Ishikawa (cell line): ENCODE results near the gene TNS1.

Source experiments
- CEBPB ChIP-seq: IDR thresholded peaks from 2 replicates; pipeline ENCODE4 v1.6.1; 2012
- CREB1 ChIP-seq: IDR thresholded peaks from 2 replicates; pipeline ENCODE4 v1.6.1; 2012; ENCODE audit warnings: low read depth
- EGR1 ChIP-seq: IDR thresholded peaks from 2 replicates; pipeline ENCODE4 v1.6.1; 2012
- EP300 ChIP-seq: IDR thresholded peaks from 2 replicates; pipeline ENCODE4 v1.6.1; 2012; ENCODE audit warnings: borderline replicate concordance
- FOXM1 ChIP-seq: IDR thresholded peaks from 2 replicates; pipeline ENCODE4 v1.6.1; 2012; ENCODE audit warnings: low read depth, borderline replicate concordance
- MAX ChIP-seq: IDR thresholded peaks from 2 replicates; pipeline ENCODE4 v1.6.1; 2012
- NFIC ChIP-seq: IDR thresholded peaks from 2 replicates; pipeline ENCODE4 v1.6.1; 2012
- RAD21 ChIP-seq: IDR thresholded peaks from 2 replicates; pipeline ENCODE4 v1.6.1; 2012; ENCODE audit warnings: low read depth
- REST ChIP-seq: IDR thresholded peaks from 2 replicates; pipeline ENCODE4 v1.6.1; 2012; ENCODE audit warnings: low read depth, mild to moderate bottlenecking
- TAF1 ChIP-seq: IDR thresholded peaks from 2 replicates; pipeline ENCODE4 v1.6.1; 2012; ENCODE audit warnings: low read depth, mild to moderate bottlenecking
- TCF12 ChIP-seq: IDR thresholded peaks from 2 replicates; pipeline ENCODE4 v1.6.1; 2012; ENCODE audit warnings: low read depth
- TEAD4 ChIP-seq: IDR thresholded peaks from 2 replicates; pipeline ENCODE4 v1.6.1; 2012
- USF1 ChIP-seq: IDR thresholded peaks from 2 replicates; pipeline ENCODE4 v1.6.1; 2012
- YY1 ChIP-seq: IDR thresholded peaks from 2 replicates; pipeline ENCODE4 v1.6.1; 2012; ENCODE audit warnings: low read depth
- ZBTB7A ChIP-seq: IDR thresholded peaks from 2 replicates; pipeline ENCODE4 v1.6.1; 2012; ENCODE audit warnings: low read depth

Gene TNS1

GRCh38 chr2:217766356-217766755 lies 236.4 kb downstream of the TNS1 start:
- TF ChIP-seq ZBTB7A, result no peak
- TF ChIP-seq TCF12, result no peak
- TF ChIP-seq TAF1, result no peak
- no peak for TF ChIP-seq EGR1
- TF ChIP-seq REST, result no peak
- TF ChIP-seq MAX, result no peak
- TF ChIP-seq RAD21, result no peak
- TF ChIP-seq EP300, result no peak
- TF ChIP-seq YY1, result no peak
- no peak for TF ChIP-seq CREB1
- TF ChIP-seq CEBPB, result no peak
- no peak for TF ChIP-seq USF1
- TF ChIP-seq NFIC, result no peak
- no peak for TF ChIP-seq TEAD4
- TF ChIP-seq FOXM1, result no peak

GRCh38 chr2:217761645-217762277 lies 241.0 kb downstream of the TNS1 start:
- TF ChIP-seq NFIC (no peak), CEBPB (no peak), TEAD4 (no peak), TAF1 (no peak), CREB1 (no peak), FOXM1 (no peak), MAX (no peak), YY1 (no peak), EGR1 (no peak)

- TF ChIP-seq CREB1 (no peak), MAX (no peak), FOXM1 (no peak), REST (no peak), TEAD4 (no peak), EP300 (no peak), NFIC (no peak), TCF12 (no peak), CEBPB (no peak), EGR1 (no peak), RAD21 (no peak), USF1 (no peak), YY1 (no peak), ZBTB7A (no peak), TAF1 (no peak)
Measured at GRCh38 chr2:217759991-217760390, 242.8 kb downstream of the TNS1 start.

GRCh38 chr2:217757108-217757463 lies 245.7 kb downstream of the TNS1 start:
- TF ChIP-seq FOXM1 (no peak), YY1 (no peak), ZBTB7A (no peak), REST (no peak), CEBPB (no peak), CREB1 (no peak), EP300 (no peak), TAF1 (no peak), NFIC (no peak), USF1 (no peak), EGR1 (no peak), TEAD4 (no peak), TCF12 (no peak), RAD21 (no peak), MAX (no peak)
